SU-DHL-6 (cell line): Measurements from ENCODE around the gene GSN.

Experiments used
- CTCF ChIP-seq: fragments of 200-600 bp; sonication (generic); IDR thresholded peaks from one replicate; pipeline ENCODE4 v1.5.1; 2017; ENCODE audit warnings: antibody characterized with exemption, mild to moderate bottlenecking, low read length, moderate library complexity; ENCODE audit not compliant: insufficient read depth, poor library complexity, severe bottlenecking
- EZH2phosphoT487 ChIP-seq: fragments of 200-600 bp; sonication (generic), shearing (Covaris generic); conservative IDR thresholded peaks from 2 replicates; pipeline ENCODE4 v1.6.1; 2018; ENCODE audit warnings: mild to moderate bottlenecking, antibody characterized with exemption, low read length, moderate library complexity, mixed read lengths

- no peak for TF ChIP-seq CTCF
- TF ChIP-seq EZH2phosphoT487 = no peak
Measured at GRCh38 chr9:121333950-121334773, 66.2 kb downstream of the GSN start.
